ENCODE data around the gene PPP1R13L.

PPP1R13L gene

GRCh38 chr19:45402298-45403061 lies 2.4 kb downstream of the PPP1R13L start (continued):
- TF ChIP-seq, protein P1, sequence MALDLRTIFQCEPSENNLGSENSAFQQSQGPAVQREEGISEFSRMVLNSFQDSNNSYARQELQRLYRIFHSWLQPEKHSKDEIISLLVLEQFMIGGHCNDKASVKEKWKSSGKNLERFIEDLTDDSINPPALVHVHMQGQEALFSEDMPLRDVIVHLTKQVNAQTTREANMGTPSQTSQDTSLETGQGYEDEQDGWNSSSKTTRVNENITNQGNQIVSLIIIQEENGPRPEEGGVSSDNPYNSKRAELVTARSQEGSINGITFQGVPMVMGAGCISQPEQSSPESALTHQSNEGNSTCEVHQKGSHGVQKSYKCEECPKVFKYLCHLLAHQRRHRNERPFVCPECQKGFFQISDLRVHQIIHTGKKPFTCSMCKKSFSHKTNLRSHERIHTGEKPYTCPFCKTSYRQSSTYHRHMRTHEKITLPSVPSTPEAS (tag by site-specific recombination; IDR thresholded peaks at IDR 0.05), result no peak
- TF ChIP-seq ZNF155 (tag by site-specific recombination; IDR thresholded peaks at IDR 0.05) (no peak), HIC1 (tag by site-specific recombination; IDR thresholded peaks at IDR 0.05) (no peak), OSR2 (tag by site-specific recombination; IDR thresholded peaks at IDR 0.05) (no peak), PRDM4 (tag by site-specific recombination; IDR thresholded peaks at IDR 0.05) (no peak), ZNF175 (tag by site-specific recombination; IDR thresholded peaks at IDR 0.05) (no peak), ZNF248 (tag by site-specific recombination; IDR thresholded peaks at IDR 0.05) (no peak), ZNF335 (tag by site-specific recombination; conservative IDR thresholded peaks at IDR 0.05) (no peak; the same call in 1 of the 2 replicates), WT1 (tag by site-specific recombination; IDR thresholded peaks at IDR 0.05) (no peak), ZNF324 (tag by site-specific recombination; IDR thresholded peaks at IDR 0.05) (no peak), ZNF416 (tag by site-specific recombination; IDR thresholded peaks at IDR 0.05) (no peak), TRIM28 (IDR thresholded peaks at IDR 0.05; ENCODE audit: borderline replicate concordance, low read length) (no peak), ZFHX2 (tag by site-specific recombination; conservative IDR thresholded peaks at IDR 0.05) (peak; percentile 52; the same call in 1 of the 2 replicates), SCRT1 (tag by site-specific recombination; IDR thresholded peaks at IDR 0.05; ENCODE audit: borderline replicate concordance) (no peak), EGR2 (tag by site-specific recombination; IDR thresholded peaks at IDR 0.05; ENCODE audit: low read depth) (peak; percentile 47; the same call in 1 of the 2 replicates), ZNF132 (tag by site-specific recombination; IDR thresholded peaks at IDR 0.05; ENCODE audit: borderline replicate concordance) (no peak), ZNF660 (tag by site-specific recombination; IDR thresholded peaks at IDR 0.05) (peak; percentile 73), ZSCAN30 (tag by site-specific recombination; IDR thresholded peaks at IDR 0.05) (no peak), ZNF366 (tag by site-specific recombination; conservative IDR thresholded peaks at IDR 0.05) (no peak), BCL11B (tag by site-specific recombination; IDR thresholded peaks at IDR 0.05; ENCODE audit: low read depth) (no peak), ZNF561 (tag by site-specific recombination; IDR thresholded peaks at IDR 0.05; ENCODE audit: borderline replicate concordance) (0 out of 2 replicates have a peak, but pooled peaks have one; percentile 64), ZEB2 (tag by site-specific recombination; IDR thresholded peaks at IDR 0.05) (peak; percentile 22; the same call in 1 of the 2 replicates), ZBTB10 (tag by site-specific recombination; IDR thresholded peaks at IDR 0.05) (no peak; the same call in 1 of the 2 replicates), ZBTB1 (tag by site-specific recombination; IDR thresholded peaks at IDR 0.05) (no peak), ZNF621 (tag by site-specific recombination; IDR thresholded peaks at IDR 0.05) (no peak), ZNF391 (tag by site-specific recombination; IDR thresholded peaks at IDR 0.05; ENCODE audit: borderline replicate concordance, low read depth) (no peak), ZNF830 (tag by site-specific recombination; IDR thresholded peaks at IDR 0.05; ENCODE audit: low read depth) (no peak), SALL2 (tag by site-specific recombination; IDR thresholded peaks at IDR 0.05; ENCODE audit: borderline replicate concordance) (no peak), ZNF19 (tag by site-specific recombination; IDR thresholded peaks at IDR 0.05; ENCODE audit: low read depth) (no peak)
- TF ChIP-seq, protein P2, sequence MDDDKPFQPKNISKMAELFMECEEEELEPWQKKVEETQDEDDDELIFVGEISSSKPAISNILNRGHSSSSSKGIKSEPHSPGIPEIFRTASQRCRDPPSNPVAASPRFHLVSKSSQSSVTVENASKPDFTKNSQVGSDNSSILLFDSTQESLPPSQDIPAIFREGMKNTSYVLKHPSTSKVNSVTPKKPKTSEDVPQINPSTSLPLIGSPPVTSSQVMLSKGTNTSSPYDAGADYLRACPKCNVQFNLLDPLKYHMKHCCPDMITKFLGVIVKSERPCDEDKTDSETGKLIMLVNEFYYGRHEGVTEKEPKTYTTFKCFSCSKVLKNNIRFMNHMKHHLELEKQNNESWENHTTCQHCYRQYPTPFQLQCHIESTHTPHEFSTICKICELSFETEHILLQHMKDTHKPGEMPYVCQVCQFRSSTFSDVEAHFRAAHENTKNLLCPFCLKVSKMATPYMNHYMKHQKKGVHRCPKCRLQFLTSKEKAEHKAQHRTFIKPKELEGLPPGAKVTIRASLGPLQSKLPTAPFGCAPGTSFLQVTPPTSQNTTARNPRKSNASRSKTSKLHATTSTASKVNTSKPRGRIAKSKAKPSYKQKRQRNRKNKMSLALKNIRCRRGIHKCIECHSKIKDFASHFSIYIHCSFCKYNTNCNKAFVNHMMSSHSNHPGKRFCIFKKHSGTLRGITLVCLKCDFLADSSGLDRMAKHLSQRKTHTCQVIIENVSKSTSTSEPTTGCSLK (tag by site-specific recombination; IDR thresholded peaks at IDR 0.05), result no peak

Measured in HEK293 (cell line).